H9 (cell line): Measurements from ENCODE around the gene RPL11. TPM values are rescaled to one million over a fixed set of nuclear protein-coding genes. Genes with fewer than 3 reads are reported as not detected.

ENCODE experiments used
- DNase-seq: peaks from one replicate; pipeline ENCODE4 v3.0.0-alpha.2; 2017
- H2AFZ ChIP-seq: one replicate; pipeline ENCODE4 v1.6.1; 2013; ENCODE audit warnings: mild to moderate bottlenecking, low read length, control low read depth, moderate library complexity
- H2AK5ac ChIP-seq: 2 replicates; pipeline ENCODE4 v1.6.1; 2013; ENCODE audit warnings: low read length, control low read depth, mixed read lengths; ENCODE audit not compliant: insufficient read length
- H2BK120ac ChIP-seq: one replicate; pipeline ENCODE4 v1.6.1; 2013; ENCODE audit warnings: low read depth, mild to moderate bottlenecking, low read length, control low read depth, inconsistent platforms; ENCODE audit not compliant: poor library complexity, severe bottlenecking
- H2BK12ac ChIP-seq: 2 replicates; pipeline ENCODE4 v1.6.1; 2013; ENCODE audit warnings: low read length, control low read depth, mixed read lengths, low read depth; ENCODE audit not compliant: insufficient read length
- H2BK15ac ChIP-seq: 2 replicates; pipeline ENCODE4 v1.6.1; 2013; ENCODE audit warnings: low read depth, low read length, control low read depth
- H2BK20ac ChIP-seq: one replicate; pipeline ENCODE4 v1.6.1; 2013; ENCODE audit warnings: low read depth, mild to moderate bottlenecking, low read length, control low read depth, inconsistent platforms; ENCODE audit not compliant: poor library complexity, severe bottlenecking
- H2BK5ac ChIP-seq: 2 replicates; pipeline ENCODE4 v1.6.1; 2013; ENCODE audit warnings: low read length, control low read depth, mixed read lengths; ENCODE audit not compliant: insufficient read length
- H3K14ac ChIP-seq: 2 replicates; pipeline ENCODE4 v1.6.1; 2013; ENCODE audit warnings: low read length, control low read depth; ENCODE audit not compliant: insufficient read depth
- H3K18ac ChIP-seq: 2 replicates; pipeline ENCODE4 v1.6.1; 2013; ENCODE audit warnings: low read depth, mild to moderate bottlenecking, mixed read lengths, low read length, control low read depth; ENCODE audit not compliant: insufficient read length
- H3K23ac ChIP-seq: 2 replicates; pipeline ENCODE4 v1.6.1; 2013; ENCODE audit warnings: low read length, control low read depth, mixed read lengths, low read depth; ENCODE audit not compliant: insufficient read length
- H3K23me2 ChIP-seq: 2 replicates; pipeline ENCODE4 v1.6.1; 2013; ENCODE audit warnings: low read depth, mild to moderate bottlenecking, mixed read lengths, low read length, control low read depth; ENCODE audit not compliant: insufficient read length, poor library complexity, severe bottlenecking
- H3K27ac ChIP-seq: 2 replicates; pipeline ENCODE4 v1.5.1; 2013; ENCODE audit warnings: low read length, control low read depth, mixed read lengths, low read depth; ENCODE audit not compliant: insufficient read length
- H3K27me3 ChIP-seq: 2 replicates; pipeline ENCODE4 v1.6.1; 2013; ENCODE audit warnings: low read length, control low read depth, inconsistent platforms; ENCODE audit not compliant: insufficient read depth
- H3K4ac ChIP-seq: 2 replicates; pipeline ENCODE4 v1.6.1; 2013; ENCODE audit warnings: low read depth, mild to moderate bottlenecking, control low read depth, inconsistent platforms, low read length, moderate library complexity
- H3K4me1 ChIP-seq: 2 replicates; pipeline ENCODE4 v1.6.1; 2013; ENCODE audit warnings: low read length, control low read depth, inconsistent platforms; ENCODE audit not compliant: insufficient read depth
- H3K4me2 ChIP-seq: 2 replicates; pipeline ENCODE4 v1.6.1; 2013; ENCODE audit warnings: low read length, control low read depth, mixed read lengths; ENCODE audit not compliant: insufficient read length, insufficient read depth
- H3K56ac ChIP-seq: 2 replicates; pipeline ENCODE4 v1.6.1; 2013; ENCODE audit warnings: low read depth, mild to moderate bottlenecking, mixed read lengths, low read length, control low read depth; ENCODE audit not compliant: insufficient read length
- H3K79me1 ChIP-seq: 2 replicates; pipeline ENCODE4 v1.6.1; 2013; ENCODE audit warnings: low read depth, mild to moderate bottlenecking, moderate library complexity, low read length, control low read depth, inconsistent platforms; ENCODE audit not compliant: insufficient read depth, poor library complexity, severe bottlenecking
- H3K79me2 ChIP-seq: 2 replicates; pipeline ENCODE4 v1.6.1; 2013; ENCODE audit warnings: low read length, control low read depth, inconsistent platforms; ENCODE audit not compliant: insufficient read depth
- H3K9ac ChIP-seq: 2 replicates; pipeline ENCODE4 v1.6.1; 2013; ENCODE audit warnings: low read length, control low read depth, mixed read lengths; ENCODE audit not compliant: insufficient read length; ENCODE audit errors: extremely low read depth
- H3K9me3 ChIP-seq: one replicate; pipeline ENCODE4 v1.6.1; 2013; ENCODE audit warnings: low read depth, low read length, inconsistent platforms; ENCODE audit not compliant: control insufficient read depth
- H3T11ph ChIP-seq: one replicate; pipeline ENCODE4 v1.6.1; 2013; ENCODE audit warnings: mild to moderate bottlenecking, low read length, control low read depth, inconsistent platforms
- H4K20me1 ChIP-seq: one replicate; pipeline ENCODE4 v1.6.1; 2013; ENCODE audit not compliant: control insufficient read depth, insufficient read length, insufficient read depth
- H4K5ac ChIP-seq: 2 replicates; pipeline ENCODE4 v1.6.1; 2013; ENCODE audit warnings: low read depth, mild to moderate bottlenecking, mixed read lengths, low read length, control low read depth; ENCODE audit not compliant: insufficient read length
- H4K8ac ChIP-seq: replicated peaks from 2 replicates; pipeline ENCODE4 v1.6.1; 2013; ENCODE audit warnings: low read length, control low read depth, mixed read lengths, low read depth; ENCODE audit not compliant: insufficient read length
- H4K91ac ChIP-seq: 2 replicates; pipeline ENCODE4 v1.6.1; 2013; ENCODE audit warnings: low read depth, mild to moderate bottlenecking, moderate library complexity, mixed read lengths, low read length, control low read depth; ENCODE audit not compliant: insufficient read length
- H3K27ac Mint-ChIP-seq, 3 experiments: 2 replicates in 2 of 3; 3 replicates in 1 of 3; pipeline ENCODE4 v1.8.0; 2020 to 2021; ENCODE audit warnings: mixed read lengths in 3 of 3, mild to moderate bottlenecking in 1 of 3, moderate library complexity in 1 of 3
- H3K27me3 Mint-ChIP-seq: 2 replicates; pipeline ENCODE4 v1.8.0; 2021; ENCODE audit warnings: low read depth, mild to moderate bottlenecking, moderate library complexity, mixed read lengths
- H3K36me3 Mint-ChIP-seq, 3 experiments: 2 replicates in 2 of 3; 3 replicates in 1 of 3; pipeline ENCODE4 v1.8.0; 2020 to 2021; ENCODE audit warnings: low read depth in 3 of 3, mixed read lengths in 3 of 3; ENCODE audit not compliant: insufficient read depth in 1 of 3
- H3K4me1 Mint-ChIP-seq, 2 experiments: 2 replicates each; pipeline ENCODE4 v1.8.0; 2020; ENCODE audit warnings: mixed read lengths in 2 of 2
- H3K4me3 Mint-ChIP-seq, 2 experiments: 2 replicates in 1 of 2; 3 replicates in 1 of 2; pipeline ENCODE4 v1.8.0; 2020 to 2021; ENCODE audit warnings: mild to moderate bottlenecking in 2 of 2, mixed read lengths in 2 of 2, moderate library complexity in 1 of 2
- H3K9me3 Mint-ChIP-seq, 2 experiments: 2 replicates in 1 of 2; 3 replicates in 1 of 2; pipeline ENCODE4 v1.8.0; 2020; ENCODE audit warnings: mild to moderate bottlenecking in 2 of 2, mixed read lengths in 2 of 2, moderate library complexity in 1 of 2
- CTCF ChIP-seq: fragments of 200-600 bp; sonication (generic); conservative IDR thresholded peaks from 3 replicates; pipeline ENCODE4 v1.8.0; 2021; ENCODE audit warnings: antibody characterized with exemption, mild to moderate bottlenecking
- WGBS: extraction: QIAGEN DNeasy Blood & Tissue Kit; methylation state at CpG from one replicate; pipeline ENCODE4 v1.1.7; 2013; ENCODE audit warnings: missing lambda C conversion rate, low lambda C conversion rate, mixed read lengths; ENCODE audit not compliant: insufficient read length; ENCODE audit errors: extremely low coverage; 5-methylcytosine and 5-hydroxymethylcytosine counted together
- total RNA-seq: library from RNA; stranded (reverse); gene quantifications from 2 replicates; pipeline ENCODE4 v1.2.1, GENCODE V29; 2021

The RPL11 gene
- total RNA-seq, 1 experiment from 2014 or later = 1,618 TPM

- Mint-ChIP-seq H3K36me3 (no peaks in the 10 kb centered on the region), H3K4me1 (peaks cover 10 to 18% of the 10 kb centered on the region in 2 experiments), H3K27me3 (peaks cover 15% of the 10 kb centered on the region), H3K4me3 (no peak overlapping the region), H3K9me3 (no peaks in the 10 kb centered on the region), H3K27ac (no peak overlapping the region)
- H2AK5ac ChIP-seq = no peak overlapping the region
- H3K18ac ChIP-seq = no peak overlapping the region
- no peak overlapping the region for H2BK15ac ChIP-seq
- no peaks in the 10 kb centered on the region for H3K79me2 ChIP-seq
- H2BK12ac ChIP-seq = no peak overlapping the region
- H3K79me1 ChIP-seq = no peaks in the 10 kb centered on the region
- H3K4me1 ChIP-seq = no peaks in the 10 kb centered on the region
- H3K4me2 ChIP-seq = no peak overlapping the region
- no peak overlapping the region for H3K14ac ChIP-seq
- no peak overlapping the region for H3K9ac ChIP-seq
- H3K27me3 ChIP-seq = no peaks in the 10 kb centered on the region
- no peak for DNase-seq
- no peak overlapping the region for H2BK120ac ChIP-seq
- H4K8ac ChIP-seq = no peak overlapping the region
- H3T11ph ChIP-seq = no peak overlapping the region
- no peak overlapping the region for H2BK5ac ChIP-seq
- H3K4ac ChIP-seq = no peak overlapping the region
- H3K23me2 ChIP-seq = no peaks in the 10 kb centered on the region
- H3K9me3 ChIP-seq = no peaks in the 10 kb centered on the region
- no peak overlapping the region for H3K27ac ChIP-seq
- no peak overlapping the region for H4K91ac ChIP-seq
- WGBS = no CpG with 5 or more reads among the region's 5 CpGs
- TF ChIP-seq CTCF = no peak
- no peaks in the 10 kb centered on the region for H4K20me1 ChIP-seq
- H3K56ac ChIP-seq = no peak overlapping the region
- H3K23ac ChIP-seq = no peak overlapping the region
- no peak overlapping the region for H4K5ac ChIP-seq
- no peak overlapping the region for H2BK20ac ChIP-seq
- no peak overlapping the region for H2AFZ ChIP-seq
These were observed 47.1 kb upstream of the RPL11 start for GRCh38 chr1:23644555-23644866.
